Measurements from ENCODE around the gene ARHGEF39. TPM values are rescaled to one million over a fixed set of nuclear protein-coding genes. Genes with fewer than 3 reads are reported as not detected.
A peak's percentile ranks its signal among the peaks of the same experiment; 100 is the strongest.

ARHGEF39 gene
- total and polyA plus RNA-seq, 9 of the 15 experiments (the other 6 are each of a cell fraction or from before 2014, with no cell fraction given), result 2.8 to 21.7 (median 12.9) TPM

GRCh38 chr9:35673132-35674024, 8.4 kb upstream of the ARHGEF39 start, which contains the start of gene CA9:
Gene CA9 (plus strand): TSS chr9:35673928. CDS start chr9:35673960, 32 bp downstream.
- intact Hi-C loops (cut with micrococcal nuclease), result no loop called here
- no peaks in the 10 kb centered on the region for H3K27me3 ChIP-seq (ENCODE audit: control insufficient read depth in 2 of 2, insufficient read depth in 2 of 2, low read length in 2 of 2)

More at GRCh38 chr9:35673132-35674024, 8.4 kb upstream of the ARHGEF39 start, which contains the start of gene CA9:
- Histone ChIP-seq H3K27ac (ENCODE audit: extremely low read depth, low read depth, low read length) (no peak within 1 kb of the TSS), H3K4me3 (peak within 1 kb of the TSS; percentile 27; the same call in 1 of the 2 replicates), H3K79me2 (ENCODE audit: control insufficient read depth, insufficient read depth, low read length) (no peaks in the 10 kb centered on the region), H3K4me1 (replicated peaks in 1 of 2; ENCODE audit: control insufficient read depth in 2 of 2, insufficient read depth in 2 of 2, low read length in 2 of 2) (peaks cover 0 to 15% of the 10 kb centered on the region in 2 experiments; a peak in 4 of 5 replicates), H4K20me1 (replicated peaks; ENCODE audit: control insufficient read depth, insufficient read depth, low read length) (no peaks in the 10 kb centered on the region), H3K9ac (ENCODE audit: insufficient read depth in 1 of 2, low read depth in 2 of 2, low read length in 2 of 2) (peak within 1 kb of the TSS in 1 of 2 experiments; percentile 60; a peak in 2 of 4 replicates), H3K36me3 (ENCODE audit: control insufficient read depth, insufficient read depth, low read length) (no peaks in the 10 kb centered on the region), H3K9me3 (replicated peaks; ENCODE audit: control insufficient read depth, insufficient read depth, low read depth, low read length) (no peaks in the 10 kb centered on the region), H3K9me1 (ENCODE audit: control insufficient read depth, insufficient read depth, low read length) (no peaks in the 10 kb centered on the region), H3K4me2 (ENCODE audit: insufficient read depth, low read length) (peak within 1 kb of the TSS; percentile 54), H2AFZ (ENCODE audit: low read depth, low read length) (peak within 1 kb of the TSS; percentile 58; the same call in 1 of the 2 replicates)
- DNase-seq (ENCODE audit: extremely low read depth in 1 of 4, low spot score in 3 of 4) (no peak), ATAC-seq (peak; percentile 54), FAIRE-seq (no peak)
- no TSS peak for BruUV-seq (replicated peaks)
- no peak for TF ChIP-seq ZNF707 (CRISPR knock-in tag; conservative IDR thresholded peaks at IDR 0.05)
- no peak for TF ChIP-seq ZBTB17 (CRISPR knock-in tag; IDR thresholded peaks at IDR 0.05)
- 0 out of 4 replicates have a peak, but pooled peaks of 1 of the 2 experiments have one; percentile 33 for TF ChIP-seq KDM1A (IDR thresholded peaks at IDR 0.05)
- TF ChIP-seq FOXP1 (CRISPR knock-in tag; IDR thresholded peaks at IDR 0.05), result no peak
- TF ChIP-seq IRF1 (CRISPR knock-in tag; IDR thresholded peaks at IDR 0.05; ENCODE audit: borderline replicate concordance), result no peak
- TF ChIP-seq CHCHD3 (CRISPR knock-in tag; IDR thresholded peaks at IDR 0.05), result no peak
- no peak for TF ChIP-seq USF2 (CRISPR knock-in tag; IDR thresholded peaks at IDR 0.05)
- no peak for TF ChIP-seq RUNX1 (IDR thresholded peaks at IDR 0.05; ENCODE audit: low read depth)
- ChIA-PET CTCF (ENCODE audit: low intra/inter-chr PET ratio) (no interaction called here), POLR2A (interaction anchor here (0.9 kb wide), 1 partner anchor 10 kb away, joined by 4 read pairs; no protein-coding TSS in a partner anchor)
- in situ Hi-C loops (cut with MboI), result no loop called here
- 7% methylated on average over 7 of the region's 10 CpGs for WGBS (ENCODE audit: insufficient coverage, low coverage, missing lambda C conversion rate)
